Measurements from ENCODE around the gene PNLDC1.

GRCh38 chr6:159758031-159759001, 41.8 kb upstream of the PNLDC1 start:
- TF ChIP-seq, protein P1, sequence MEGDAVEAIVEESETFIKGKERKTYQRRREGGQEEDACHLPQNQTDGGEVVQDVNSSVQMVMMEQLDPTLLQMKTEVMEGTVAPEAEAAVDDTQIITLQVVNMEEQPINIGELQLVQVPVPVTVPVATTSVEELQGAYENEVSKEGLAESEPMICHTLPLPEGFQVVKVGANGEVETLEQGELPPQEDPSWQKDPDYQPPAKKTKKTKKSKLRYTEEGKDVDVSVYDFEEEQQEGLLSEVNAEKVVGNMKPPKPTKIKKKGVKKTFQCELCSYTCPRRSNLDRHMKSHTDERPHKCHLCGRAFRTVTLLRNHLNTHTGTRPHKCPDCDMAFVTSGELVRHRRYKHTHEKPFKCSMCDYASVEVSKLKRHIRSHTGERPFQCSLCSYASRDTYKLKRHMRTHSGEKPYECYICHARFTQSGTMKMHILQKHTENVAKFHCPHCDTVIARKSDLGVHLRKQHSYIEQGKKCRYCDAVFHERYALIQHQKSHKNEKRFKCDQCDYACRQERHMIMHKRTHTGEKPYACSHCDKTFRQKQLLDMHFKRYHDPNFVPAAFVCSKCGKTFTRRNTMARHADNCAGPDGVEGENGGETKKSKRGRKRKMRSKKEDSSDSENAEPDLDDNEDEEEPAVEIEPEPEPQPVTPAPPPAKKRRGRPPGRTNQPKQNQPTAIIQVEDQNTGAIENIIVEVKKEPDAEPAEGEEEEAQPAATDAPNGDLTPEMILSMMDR (IDR thresholded peaks at IDR 0.05; ENCODE audit: poor library complexity, severe bottlenecking), result no peak
- TF ChIP-seq EZH2 (IDR thresholded peaks at IDR 0.05; ENCODE audit: borderline replicate concordance, insufficient read depth, low read length, poor library complexity, severe bottlenecking) (no peak), REST (IDR thresholded peaks at IDR 0.05; ENCODE audit: borderline replicate concordance) (no peak), POLR2AphosphoS5 (IDR thresholded peaks at IDR 0.05) (no peak), EP300 (conservative IDR thresholded peaks at IDR 0.05; ENCODE audit: poor library complexity, severe bottlenecking) (no peak), RAD21 (conservative IDR thresholded peaks at IDR 0.05) (no peak), TAF1 (IDR thresholded peaks at IDR 0.05; ENCODE audit: low read depth) (no peak), SMC3 (conservative IDR thresholded peaks at IDR 0.05; ENCODE audit: poor library complexity) (no peak)

All from neural cell (in vitro differentiated cells).